A172 (cell line): ENCODE measurements around the gene ATP5F1B. TPM values are rescaled to one million over a fixed set of nuclear protein-coding genes. Genes with fewer than 3 reads are reported as not detected.
A peak's percentile ranks its signal among the peaks of the same experiment; 100 is the strongest.

ENCODE experiments used
- DNase-seq: peaks from one replicate; pipeline ENCODE4 v3.0.0-alpha.2; 2015; ENCODE audit warnings: low spot score
- total RNA-seq: library from RNA; depleted of rRNA; stranded (reverse); fragments of >200 nt; shearing (Covaris generic); gene quantifications from 2 replicates; pipeline ENCODE4 v1.2.3, GENCODE V29; 2014; rRNA removed

Gene ATP5F1B
- total RNA-seq, 1 experiment from 2014 or later, result 710 TPM

DNA sequence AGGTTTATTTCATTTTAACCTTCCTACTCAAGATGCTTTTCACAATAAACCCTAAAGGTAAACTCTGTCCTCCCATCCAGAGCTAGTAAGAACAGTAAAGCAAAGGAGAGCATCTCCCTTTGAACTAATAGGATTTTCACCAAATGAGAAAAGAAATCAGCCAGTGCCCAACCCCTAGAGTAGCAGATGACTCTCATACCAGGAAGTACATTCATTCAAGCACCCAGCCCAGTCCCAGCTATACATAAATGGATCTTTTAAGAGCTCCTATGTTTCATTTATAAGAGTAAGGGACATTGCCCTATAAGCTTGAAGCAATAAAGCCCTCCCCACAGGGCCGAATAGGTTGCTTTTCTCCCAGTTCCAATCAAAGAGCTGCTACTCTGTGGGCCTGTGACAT, 23.2 kb downstream of the ATP5F1B start:
- no peak for DNase-seq

DNA sequence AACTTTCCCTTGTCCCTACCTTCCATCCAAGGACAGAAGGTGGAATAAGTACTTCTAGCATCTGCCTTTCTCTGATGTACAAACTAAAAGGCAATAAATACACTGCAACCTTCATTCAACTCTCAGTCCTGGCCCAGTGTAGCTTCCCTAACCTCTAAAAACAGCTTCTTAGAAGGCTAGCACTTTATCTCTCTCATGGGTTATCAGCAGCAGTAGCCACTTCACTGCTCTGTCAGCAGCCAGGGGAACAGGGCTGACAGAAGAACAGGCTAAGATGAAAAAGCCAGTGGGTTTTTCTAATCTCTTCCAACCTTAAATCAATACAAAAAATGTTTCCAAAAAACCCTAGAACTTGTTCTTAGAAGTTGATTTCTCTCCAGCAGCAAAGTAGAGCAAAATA, 28.9 kb downstream of the ATP5F1B start:
- DNase-seq, result no peak

DNA sequence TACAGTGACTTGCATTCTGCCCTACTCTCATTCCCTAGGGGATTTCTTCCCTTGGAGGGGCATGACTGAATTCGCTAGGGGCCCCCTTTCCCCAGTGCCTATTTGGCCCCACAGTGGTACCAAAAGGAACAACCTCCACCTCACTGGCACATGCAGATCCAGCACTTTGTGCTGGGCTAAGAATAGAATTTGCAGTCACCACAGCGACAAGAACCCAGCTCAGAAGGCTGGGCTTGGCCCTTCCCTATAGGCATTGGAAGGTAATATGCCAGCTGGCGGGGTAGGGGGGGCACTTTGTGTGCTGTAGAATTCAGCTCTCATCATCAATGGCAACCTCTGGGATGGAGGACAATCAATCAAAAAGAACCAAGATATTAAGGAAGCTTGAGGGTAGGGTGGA, 29.5 kb downstream of the ATP5F1B start:
- DNase-seq, result no peak

DNA sequence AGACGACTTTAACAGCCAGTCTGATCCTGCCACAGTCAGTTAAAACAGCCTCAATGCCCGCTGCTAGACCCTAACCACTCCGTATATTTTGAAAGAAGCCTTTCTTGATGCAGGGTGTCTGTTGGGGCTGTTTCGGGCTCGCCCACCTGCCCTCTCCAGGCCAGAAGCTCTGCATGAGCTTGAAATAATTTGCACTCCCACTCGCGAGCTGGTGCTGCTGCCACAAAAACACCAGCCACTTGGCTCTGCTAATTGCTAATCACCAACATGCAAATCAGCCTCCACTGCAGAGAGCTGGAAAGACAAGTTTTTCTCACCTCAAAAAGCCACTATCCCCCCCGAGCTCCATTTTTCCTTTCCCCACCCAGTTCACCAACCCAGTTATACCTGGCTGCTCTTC, 31.2 kb downstream of the ATP5F1B start:
- no peak for DNase-seq

DNA sequence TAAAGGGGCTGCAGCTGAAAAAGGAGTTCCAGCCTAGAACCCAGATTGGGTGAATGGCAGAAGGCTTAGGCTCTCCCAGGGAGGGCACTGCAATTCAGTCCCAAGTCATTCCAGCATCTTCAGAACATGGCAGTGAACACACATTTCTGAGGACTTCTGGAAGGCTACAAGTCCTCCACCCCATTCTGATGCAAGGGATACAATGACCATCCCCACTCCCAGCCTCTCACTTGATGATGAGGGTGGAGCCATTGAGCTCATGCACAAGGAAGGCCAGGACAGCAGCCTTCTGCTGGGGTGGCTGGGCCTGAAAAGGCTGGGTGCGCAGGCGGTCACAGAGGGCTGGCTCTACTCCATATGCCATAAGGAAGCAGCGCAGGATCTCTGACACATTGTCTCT, 41.4 kb downstream of the ATP5F1B start:
- no peak for DNase-seq

DNA sequence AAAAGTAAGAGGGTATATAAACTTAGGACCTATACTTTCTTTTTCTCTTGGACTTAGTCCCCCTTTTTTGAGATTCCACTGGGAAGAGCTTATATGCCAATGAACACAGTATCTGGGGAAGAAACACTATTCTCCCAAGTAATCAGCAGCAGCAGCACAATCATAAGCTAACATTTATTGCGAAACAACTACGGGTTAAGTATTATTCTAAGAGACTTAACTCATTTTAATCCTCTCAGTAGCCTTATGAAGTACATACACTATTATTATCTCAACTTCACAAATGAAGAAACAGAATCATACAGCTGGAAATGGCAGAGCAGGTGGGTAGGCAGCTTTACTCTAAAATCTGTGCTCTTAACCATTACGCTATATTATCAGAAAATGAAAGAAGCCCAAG, 43.5 kb downstream of the ATP5F1B start:
- no peak for DNase-seq

DNA sequence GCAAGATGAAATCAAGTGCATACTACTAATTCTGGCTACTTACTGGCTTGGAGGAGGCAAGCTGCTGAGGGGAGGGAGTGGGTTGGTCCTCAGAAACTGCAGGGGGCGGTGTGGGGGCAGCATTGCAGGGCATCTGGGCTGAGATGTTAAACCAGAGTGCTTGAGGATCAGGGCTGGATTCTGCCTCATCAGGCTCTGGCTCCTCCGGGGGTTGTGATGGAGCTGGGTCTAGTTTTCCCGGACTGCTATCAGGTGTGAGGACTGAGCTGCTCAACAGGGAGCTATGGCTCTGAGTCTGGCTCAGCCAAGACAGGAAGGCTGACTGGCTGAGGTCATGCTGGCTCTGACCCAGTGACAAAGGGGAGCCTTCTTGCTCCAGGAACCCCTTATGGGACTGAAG, 44.3 kb downstream of the ATP5F1B start:
- DNase-seq, result no peak

DNA sequence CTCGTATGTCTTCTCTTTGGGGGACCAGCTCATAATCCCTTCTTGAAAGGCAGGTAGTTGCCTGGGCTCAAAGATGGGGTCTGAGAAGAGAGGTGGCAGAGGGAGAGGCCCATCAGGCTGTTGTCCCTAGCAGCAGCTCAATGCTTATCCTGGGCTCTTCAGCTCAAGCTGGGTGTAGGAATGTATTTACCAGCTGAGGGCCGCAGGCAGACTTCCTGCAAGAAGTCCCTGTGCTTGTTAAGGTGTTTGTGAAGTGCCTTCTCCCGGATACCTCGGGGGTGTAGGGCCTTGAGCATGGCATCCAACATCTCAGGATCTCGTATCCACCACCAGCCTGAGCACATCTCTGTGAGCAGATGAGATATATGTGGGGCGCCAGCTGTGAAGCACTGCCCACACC, 45.0 kb downstream of the ATP5F1B start:
- DNase-seq, result no peak

DNA sequence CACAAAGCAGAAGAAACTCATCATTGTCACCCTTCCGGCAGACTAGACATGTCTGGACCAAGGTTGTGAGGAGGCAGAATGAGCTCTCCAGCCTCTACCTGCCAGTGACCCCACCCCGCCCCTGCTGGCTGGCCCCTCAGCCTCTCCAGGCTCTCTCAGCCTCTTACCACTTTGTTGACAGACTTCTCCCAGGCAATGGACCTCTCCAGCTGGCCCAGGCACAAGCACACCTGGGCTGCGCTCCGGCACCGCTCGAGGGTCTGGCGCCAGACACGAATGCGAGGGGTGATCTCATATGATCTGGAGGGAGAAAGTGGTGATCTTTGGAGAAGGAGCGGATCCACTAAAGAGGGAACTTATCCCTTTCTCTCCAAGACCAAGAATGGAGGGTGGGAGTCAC, 46.0 kb downstream of the ATP5F1B start:
- no peak for DNase-seq

DNA sequence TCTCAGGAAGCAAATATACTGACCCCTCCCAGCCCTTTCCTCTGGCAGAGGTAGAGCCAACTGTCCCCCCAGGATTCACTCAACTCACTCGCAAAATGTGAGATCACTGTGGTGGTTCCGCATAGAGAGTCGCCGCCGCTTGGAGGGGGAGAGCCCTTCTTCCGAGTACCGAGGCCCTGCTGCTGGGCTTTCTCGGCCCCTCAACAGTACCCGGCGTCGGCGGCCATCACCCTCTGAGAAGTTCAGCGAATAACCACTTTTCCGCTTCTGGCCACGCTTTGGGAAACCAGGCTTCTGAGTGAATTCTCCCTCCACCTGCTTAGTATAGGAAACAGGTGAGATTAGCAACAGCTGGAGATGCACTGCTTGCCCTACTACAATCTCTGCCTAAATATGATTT, 46.7 kb downstream of the ATP5F1B start:
- DNase-seq, result no peak

DNA sequence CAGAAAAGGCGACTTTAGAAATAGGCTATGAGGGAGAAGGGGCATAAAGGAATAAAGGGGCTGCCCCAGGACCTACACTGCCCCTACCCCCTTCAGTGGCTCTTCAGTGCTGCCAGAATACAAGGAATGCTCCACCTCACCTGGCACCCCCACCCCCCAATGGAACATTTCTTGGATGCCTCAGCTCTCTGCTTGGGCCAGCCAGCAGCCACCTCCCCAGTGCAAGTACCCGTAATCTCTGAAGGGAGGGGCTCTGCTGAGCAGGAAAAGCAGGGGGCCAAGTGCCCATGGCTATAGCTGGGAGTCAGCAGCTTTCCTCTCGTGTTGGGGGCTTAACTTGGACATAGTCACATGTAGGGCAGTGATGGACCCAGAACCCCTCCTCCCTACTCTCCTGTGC, 49.0 kb downstream of the ATP5F1B start:
- DNase-seq, result no peak

DNA sequence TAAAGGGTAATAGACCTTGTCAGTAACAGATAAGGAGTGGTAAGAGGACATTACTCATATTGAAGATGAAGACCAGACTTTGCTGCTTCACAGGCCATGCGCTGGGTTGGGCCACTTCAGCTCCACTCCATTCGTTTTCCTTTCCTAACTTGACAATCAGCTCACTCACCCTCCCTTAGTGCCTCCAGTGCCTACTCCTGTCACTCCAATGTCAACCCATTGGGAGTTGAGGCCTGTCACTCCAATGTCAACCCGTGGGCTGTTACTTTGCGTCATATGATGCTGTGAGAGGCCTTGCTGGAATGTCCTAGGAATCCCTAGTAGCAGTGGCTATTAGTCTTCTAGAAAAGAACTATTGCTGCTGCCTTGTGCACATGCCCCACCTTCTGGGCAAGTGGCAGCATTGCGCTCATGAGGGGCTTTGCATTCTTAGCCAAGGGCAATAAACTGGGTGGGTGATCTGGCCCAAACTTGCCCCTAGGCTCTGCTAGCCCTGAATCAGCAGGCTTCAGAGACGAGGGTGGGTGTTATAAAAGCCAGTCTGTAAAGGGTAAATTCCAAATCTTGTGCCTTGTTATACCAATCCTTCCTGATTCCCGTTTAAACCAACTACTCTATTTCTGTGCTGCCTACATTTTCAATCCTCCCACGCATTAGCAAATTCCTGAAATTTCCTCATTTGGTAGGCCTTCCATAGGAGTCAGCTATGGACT, 51.7 kb downstream of the ATP5F1B start:
- DNase-seq, result peak; percentile 77

DNA sequence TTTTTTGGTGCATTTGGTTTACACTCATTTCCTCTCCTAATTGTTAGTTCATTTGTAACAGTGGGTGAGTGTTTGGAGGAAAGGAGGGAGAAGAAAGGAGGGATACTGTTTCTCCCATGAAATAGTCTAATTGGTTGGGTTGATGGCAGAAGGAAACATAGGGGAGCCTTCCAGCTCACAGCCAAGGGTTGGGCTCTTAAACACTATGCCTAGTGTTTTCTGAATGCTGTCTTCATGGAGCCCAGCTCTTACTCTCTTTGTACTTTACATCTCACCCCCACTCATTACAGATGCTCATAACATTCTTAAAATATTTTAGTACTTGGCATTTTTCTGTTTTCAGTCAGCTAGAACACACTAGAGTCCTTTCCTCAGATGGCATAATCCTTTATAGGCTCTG, 53.8 kb downstream of the ATP5F1B start:
- DNase-seq, result no peak

DNA sequence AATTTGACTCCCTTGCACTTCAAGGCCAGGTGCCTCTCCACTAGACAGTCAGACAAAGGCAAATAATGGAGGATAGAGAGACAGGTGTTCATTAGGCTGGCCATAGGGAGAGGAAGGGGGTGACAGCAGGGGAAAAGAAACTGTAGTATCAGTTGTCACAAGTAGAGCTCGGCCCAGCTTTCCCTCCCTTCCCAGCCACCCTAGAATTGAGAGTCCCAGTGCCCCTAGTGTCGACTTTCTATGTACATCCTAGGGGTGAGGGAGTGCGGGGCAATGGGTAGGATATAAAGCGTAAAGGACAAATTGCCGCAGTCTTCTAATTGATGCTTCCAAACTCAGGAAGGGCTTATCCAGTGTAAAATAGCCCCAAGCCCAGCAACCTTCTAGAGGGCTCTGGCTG, 54.7 kb downstream of the ATP5F1B start:
- no peak for DNase-seq

DNA sequence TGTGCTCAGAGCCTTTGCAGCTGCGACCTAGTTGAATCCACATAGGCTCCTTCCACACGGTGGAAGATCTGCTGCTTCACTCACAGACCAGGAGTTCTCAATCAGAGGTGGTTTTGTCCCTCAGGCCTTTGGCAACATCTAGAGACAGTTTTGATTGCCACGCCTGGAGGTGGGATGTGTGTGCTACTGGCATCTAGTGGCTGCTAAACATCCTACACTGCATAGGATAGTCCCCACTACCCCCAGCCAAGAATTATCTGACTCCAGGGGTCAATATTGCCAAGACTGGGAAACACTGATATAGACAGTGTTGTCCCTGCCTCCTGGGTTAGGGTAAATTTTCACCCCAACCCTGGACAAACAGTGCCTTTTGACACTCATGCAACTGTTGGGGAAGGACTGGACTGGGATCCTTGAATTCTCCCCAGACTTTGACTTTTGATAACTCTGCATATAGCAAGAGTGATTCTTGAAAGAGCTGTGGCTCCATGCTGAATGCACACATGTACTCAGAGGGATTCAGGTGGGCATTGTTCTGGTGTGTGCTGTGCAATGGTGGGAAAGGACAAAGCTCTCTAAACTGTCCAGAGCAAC, 55.5 kb downstream of the ATP5F1B start:
- peak; percentile 50 for DNase-seq

DNA sequence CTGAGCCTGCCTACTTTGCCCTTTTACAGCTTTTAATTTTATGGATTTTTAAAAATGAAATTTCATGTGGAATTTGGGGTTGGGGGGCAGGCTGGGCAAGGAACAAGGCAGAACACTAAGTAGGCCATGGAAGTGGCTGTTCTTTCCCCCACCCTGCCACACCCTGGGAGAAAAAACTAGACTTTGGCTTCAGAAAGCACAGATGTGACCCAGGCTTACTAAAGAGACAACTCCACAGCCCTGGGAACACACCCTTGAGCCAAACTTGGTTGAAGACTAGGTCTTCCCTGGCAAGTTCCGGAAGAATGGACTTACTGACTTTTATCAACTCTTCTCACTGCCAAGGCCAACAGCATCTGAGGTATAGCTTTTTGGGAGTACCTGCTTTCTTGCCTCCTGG, 56.0 kb downstream of the ATP5F1B start:
- DNase-seq, result no peak

Other genes starting within 250 kb of the ATP5F1B start
- gene TIMELESS, start 196.6 kb downstream of the ATP5F1B start, total RNA-seq, result 13.8 and 18.3 TPM in 2 replicates
- not detected in 2 replicates for gene MIP, start 191.3 kb downstream of the ATP5F1B start, total RNA-seq
- 1.5 and 2.2 TPM in 2 replicates for gene SPRYD4, start 177.4 kb downstream of the ATP5F1B start, total RNA-seq
- 2.4 TPM in 1 of 2 replicates, not detected in the other for gene GLS2, start 157.8 kb downstream of the ATP5F1B start, total RNA-seq
- gene RBMS2, start 124.2 kb downstream of the ATP5F1B start, total RNA-seq, result 7.4 and 11.1 TPM in 2 replicates
- 16.6 and 20.9 TPM in 2 replicates for gene BAZ2A, start 15.7 kb downstream of the ATP5F1B start, total RNA-seq
- gene PTGES3, start 42.3 kb upstream of the ATP5F1B start, total RNA-seq, result 188 and 222 TPM in 2 replicates
- 1,709 and 1,797 TPM in 2 replicates for gene NACA, start 79.3 kb upstream of the ATP5F1B start, total RNA-seq
- gene PRIM1, start 106.3 kb upstream of the ATP5F1B start, total RNA-seq, result 32.6 and 45.6 TPM in 2 replicates
- 3.7 and 13.8 TPM in 2 replicates for gene HSD17B6, start 117.3 kb upstream of the ATP5F1B start, total RNA-seq